Esophagus squamous epithelium (tissue), 5 donors: ENCODE measurements around the gene TMOD1. TPM values are rescaled to one million over a fixed set of nuclear protein-coding genes. Genes with fewer than 3 reads are reported as not detected.

Experiments
- DNase-seq: peaks from one replicate; lab custom pipeline; 2025; lab: John Stamatoyannopoulos, UW
- H3K27ac ChIP-seq, 4 donors: fragments of 200-600 bp; sonication (generic); one replicate each; pipeline ENCODE4 v1.5.1; 2016 to 2019; ENCODE audit warnings: mild to moderate bottlenecking in 1 of 4
- H3K27me3 ChIP-seq, 4 donors: fragments of 200-600 bp; sonication (generic); 1 replicate in 3 of 4; 2 replicates in 1 of 4; pipeline versions ENCODE4 v1.5.1 to v1.6.0; 2017 to 2021; ENCODE audit warnings: antibody characterized with exemption in 1 of 4
- H3K36me3 ChIP-seq, 3 donors: fragments of 200-600 bp; sonication (generic); one replicate each; pipeline ENCODE4 v1.5.1; 2016 to 2019
- H3K4me1 ChIP-seq, 3 donors: fragments of 200-600 bp; sonication (generic); one replicate each; pipeline ENCODE4 v1.5.1; 2017 to 2019
- H3K4me3 ChIP-seq, 4 donors: fragments of 200-600 bp; sonication (generic); 1 replicate in 3 of 4; 2 replicates in 1 of 4; pipeline ENCODE4 v1.5.1; 2016 to 2019; ENCODE audit warnings: mild to moderate bottlenecking in 2 of 4, moderate library complexity in 1 of 4
- H3K9me3 ChIP-seq, 3 donors: fragments of 200-600 bp; sonication (generic); one replicate each; pipeline ENCODE4 v1.5.1; 2016 to 2019
- CTCF ChIP-seq, 6 experiments: fragments of 450-650 bp in 4 of 6; fragments of 200-600 bp in 2 of 6; sonication (generic) in 2 of 6; IDR thresholded peaks; one replicate each; pipeline ENCODE4 v1.5.1; 2016 to 2019; ENCODE audit warnings: antibody characterized with exemption in 6 of 6, mild to moderate bottlenecking in 4 of 6, moderate library complexity in 4 of 6
- POLR2A ChIP-seq, 4 donors: fragments of 450-650 bp; IDR thresholded peaks; one replicate each; pipeline ENCODE4 v1.6.1; 2017; ENCODE audit warnings: antibody characterized with exemption in 4 of 4, mild to moderate bottlenecking in 4 of 4, moderate library complexity in 3 of 4
- WGBS, 2 donors: methylation state at CpG; one replicate each; pipeline ENCODE4 v1.1.5; 2018; 5-methylcytosine and 5-hydroxymethylcytosine counted together
- intact Hi-C: fragments of 100-400 bp; cut with DNase I; formaldehyde crosslinking; loops from one replicate; pipeline ENCODE4 v1.15.0; 2022
- total RNA-seq, 4 donors: library from RNA; depleted of rRNA; stranded (reverse); fragments of >200 nt; gene quantifications; one replicate each; pipeline ENCODE4 v1.1.0, GENCODE V29; 2016
- donor health status: DM: yes; HTN: yes; CAD: no.

TMOD1 gene
- total RNA-seq, 4 donors from 2014 or later: 0.15 to 13.4 (median 2.4) TPM

GRCh38 chr9:97635026-97635425 is 133.6 kb downstream of the TMOD1 start:
- TF ChIP-seq CTCF (IDR thresholded peaks at IDR 0.05) (no peak), POLR2A (IDR thresholded peaks at IDR 0.05) (no peak)
- peak overlapping the region in 2 of 4 donors; percentile 96 to 99 for H3K27ac ChIP-seq
- peaks cover 11 to 62% (median 32%) of the 10 kb centered on the region in 3 donors for H3K4me1 ChIP-seq
- WGBS, 2 donors: 56 to 58% methylated on average over 7 of the region's 7 CpGs
- H3K27me3 ChIP-seq: no peaks in the 10 kb centered on the region
- H3K36me3 ChIP-seq: no peaks in the 10 kb centered on the region
- peak overlapping the region in 2 of 4 donors; percentile 90 to 92 for H3K4me3 ChIP-seq
- intact Hi-C loops: no loop called here
- H3K9me3 ChIP-seq: no peaks in the 10 kb centered on the region
- no peak for DNase-seq

- Histone ChIP-seq H3K27me3 (no peaks in the 10 kb centered on the region), H3K4me3 (no peak overlapping the region), H3K4me1 (peaks cover 10 to 54% (median 25%) of the 10 kb centered on the region in 3 donors), H3K36me3 (peaks cover 0 to 10% (median 0%) of the 10 kb centered on the region in 3 donors), H3K27ac (no peak overlapping the region), H3K9me3 (no peaks in the 10 kb centered on the region)
- intact Hi-C loops: no loop called here
- TF ChIP-seq POLR2A (IDR thresholded peaks at IDR 0.05): no peak
- no peak for TF ChIP-seq CTCF (IDR thresholded peaks at IDR 0.05)
- DNase-seq: no peak
- 70 to 78% methylated on average over 3 of the region's 3 CpGs for WGBS, 2 donors
Observed at GRCh38 chr9:97636903-97637302, 135.4 kb downstream of the TMOD1 start.

GRCh38 chr9:97638666-97639065 is 137.2 kb downstream of the TMOD1 start:
- H3K36me3 ChIP-seq: peaks cover 0 to 27% (median 11%) of the 10 kb centered on the region in 3 donors
- no peaks in the 10 kb centered on the region for H3K9me3 ChIP-seq
- no peaks in the 10 kb centered on the region for H3K27me3 ChIP-seq
- no peak for DNase-seq
- H3K27ac ChIP-seq: no peak overlapping the region
- 67 to 74% methylated on average over 3 of the region's 3 CpGs for WGBS, 2 donors
- intact Hi-C loops: no loop called here
- H3K4me3 ChIP-seq: no peak overlapping the region
- TF ChIP-seq CTCF (IDR thresholded peaks at IDR 0.05): no peak
- no peak for TF ChIP-seq POLR2A (IDR thresholded peaks at IDR 0.05)
- H3K4me1 ChIP-seq: peaks cover 6 to 48% (median 22%) of the 10 kb centered on the region in 3 donors

GRCh38 chr9:97640325-97640724 is 138.9 kb downstream of the TMOD1 start:
- Histone ChIP-seq H3K27ac (no peak overlapping the region), H3K4me1 (peaks cover 6 to 36% (median 13%) of the 10 kb centered on the region in 3 donors), H3K9me3 (no peaks in the 10 kb centered on the region), H3K36me3 (peaks cover 3 to 43% (median 11%) of the 10 kb centered on the region in 3 donors), H3K4me3 (no peak overlapping the region), H3K27me3 (no peaks in the 10 kb centered on the region)
- 83 to 86% methylated on average over 2 of the region's 2 CpGs for whole genome bisulfite sequencing, 2 donors
- TF ChIP-seq POLR2A (IDR thresholded peaks at IDR 0.05): no peak
- TF ChIP-seq CTCF (IDR thresholded peaks at IDR 0.05): no peak
- DNase-seq: no peak
- intact Hi-C loops: no loop called here

- no peak overlapping the region for H3K4me3 ChIP-seq
- DNase-seq: no peak
- TF ChIP-seq CTCF (IDR thresholded peaks at IDR 0.05) (no peak), POLR2A (IDR thresholded peaks at IDR 0.05) (no peak)
- no peaks in the 10 kb centered on the region for H3K4me1 ChIP-seq
- no peaks in the 10 kb centered on the region for H3K9me3 ChIP-seq
- no peak overlapping the region for H3K27ac ChIP-seq
- H3K27me3 ChIP-seq: no peaks in the 10 kb centered on the region
- intact Hi-C loops: no loop called here
- H3K36me3 ChIP-seq: peaks cover 3 to 95% (median 28%) of the 10 kb centered on the region in 3 donors
Observed at GRCh38 chr9:97645720-97646119, 144.3 kb downstream of the TMOD1 start.
